Activated CD4-positive, CD25-positive, alpha-beta regulatory T cell (primary cell): ENCODE results near the gene SLCO3A1.
"Not testable (repeated sequence)": the region's sequence is repeated elsewhere in the genome, so short reads cannot be mapped to it uniquely, and the experiment has no call there.

ENCODE experiments used
- DNase-seq, 4 experiments: peaks; one replicate each; lab custom pipeline; 2025; lab: John Stamatoyannopoulos, UW

SLCO3A1 gene

GRCh38 chr15:92070251-92070650 is 216.7 kb downstream of the SLCO3A1 start:
- DNase-seq, result not testable (repeated sequence)

GRCh38 chr15:92071045-92071634 is 217.6 kb downstream of the SLCO3A1 start:
- DNase-seq, result no peak

- DNase-seq, result no peak
Observed at GRCh38 chr15:92073044-92073785, 219.7 kb downstream of the SLCO3A1 start.

GRCh38 chr15:92074101-92074500 is 220.6 kb downstream of the SLCO3A1 start:
- no peak for DNase-seq

- no peak for DNase-seq
Observed at GRCh38 chr15:92074646-92075045, 221.1 kb downstream of the SLCO3A1 start.

GRCh38 chr15:92075764-92076163 is 222.3 kb downstream of the SLCO3A1 start:
- no peak for DNase-seq

- DNase-seq, result no peak
Observed at GRCh38 chr15:92076541-92076940, 223.0 kb downstream of the SLCO3A1 start.

- peak; percentile 16 to 44 (median 25) for DNase-seq
Observed at GRCh38 chr15:92077353-92078085, 224.0 kb downstream of the SLCO3A1 start.

- no peak for DNase-seq
Observed at GRCh38 chr15:92078270-92078669, 224.8 kb downstream of the SLCO3A1 start.

GRCh38 chr15:92079047-92079446 is 225.5 kb downstream of the SLCO3A1 start:
- no peak for DNase-seq

- DNase-seq, result no peak
Observed at GRCh38 chr15:92079647-92080255, 226.2 kb downstream of the SLCO3A1 start.

GRCh38 chr15:92082006-92082843 is 228.7 kb downstream of the SLCO3A1 start:
- peak in 2 of 4 experiments; percentile 8 to 13 for DNase-seq

- no peak for DNase-seq
Observed at GRCh38 chr15:92083190-92083589, 229.7 kb downstream of the SLCO3A1 start.

GRCh38 chr15:92087211-92087610 is 233.7 kb downstream of the SLCO3A1 start:
- no peak for DNase-seq

- no peak for DNase-seq
Observed at GRCh38 chr15:92091155-92091734, 237.7 kb downstream of the SLCO3A1 start.

- DNase-seq, result no peak
Observed at GRCh38 chr15:92092289-92093105, 239.0 kb downstream of the SLCO3A1 start.

- DNase-seq, result no peak
Observed at GRCh38 chr15:92095693-92096092, 242.2 kb downstream of the SLCO3A1 start.

- peak in 2 of 4 experiments; percentile 8 to 19 for DNase-seq
Observed at GRCh38 chr15:92097474-92098178, 244.1 kb downstream of the SLCO3A1 start.

- no peak for DNase-seq
Observed at GRCh38 chr15:92098869-92099268, 245.4 kb downstream of the SLCO3A1 start.

- no peak for DNase-seq
Observed at GRCh38 chr15:92100301-92100700, 246.8 kb downstream of the SLCO3A1 start.
